K562 (cell line): ENCODE data around the gene ZSCAN25. TPM values are rescaled to one million over a fixed set of nuclear protein-coding genes. Genes with fewer than 3 reads are reported as not detected.
A peak's percentile ranks its signal among the peaks of the same experiment; 100 is the strongest.

Experiments
- ATAC-seq: fragments of 200-7000 bp; cut with Tn5 transposase; 3 replicates; pipeline ENCODE4 v1.9.1; 2020; ENCODE audit warnings: moderate library complexity
- BruUV-seq: library from RNA; stranded (reverse); fragments of 400-500 nt; replicated peaks from 2 replicates; lab custom pipeline; 2021; lab: Mats Ljungman, UMichigan
- CTCF ChIA-PET: fragments of 300-600 bp; formaldehyde crosslinking; extraction: SDS; loops from one replicate; lab custom pipeline; 2021; ENCODE audit warnings: low intra/inter-chr PET ratio; lab: Yijun Ruan, JAX
- POLR2A ChIA-PET: fragments of 300-600, 350-650 bp; sonication (Branson Sonifier 250); formaldehyde crosslinking; extraction: SDS; loops from one replicate; lab custom pipeline; 2021; ENCODE audit warnings: antibody characterized with exemption, inconsistent platforms; lab: Yijun Ruan, JAX
- DNase-seq, 4 experiments: peaks; one replicate each; pipeline versions ENCODE4 v3.0.0 to v3.0.0-alpha.2; 2011 to 2018; ENCODE audit warnings: low spot score in 3 of 4, mixed read lengths in 3 of 4; ENCODE audit errors: extremely low read depth in 1 of 4
- FAIRE-seq: peaks from 2 replicates; lab custom pipeline; 2011; peaks lifted over from hg19 to GRCh38; lab: Jason Lieb, UNC
- H2AFZ ChIP-seq: 2 replicates; pipeline ENCODE4 v1.6.0; 2011; ENCODE audit warnings: low read depth, low read length, control low read depth, inconsistent platforms
- H3K27ac ChIP-seq: fragments of 200-600 bp; 3 replicates; pipeline ENCODE4 v1.8.0; 2011; ENCODE audit warnings: low read depth, mild to moderate bottlenecking, control low read depth, inconsistent platforms, low read length, moderate library complexity, mixed read lengths; ENCODE audit errors: extremely low read depth
- H3K27me3 ChIP-seq, 2 experiments: fragments of 300-600 bp in 1 of 2; 2 replicates in 1 of 2; 3 replicates in 1 of 2; pipeline versions ENCODE4 v1.6.0 to v1.8.0; 2011; ENCODE audit warnings: inconsistent platforms in 2 of 2, low read length in 2 of 2, mild to moderate bottlenecking in 1 of 2, mixed read lengths in 1 of 2, moderate library complexity in 1 of 2; ENCODE audit not compliant: control insufficient read depth in 2 of 2, insufficient read depth in 2 of 2
- H3K36me3 ChIP-seq: fragments of 300-600 bp; 3 replicates; pipeline ENCODE4 v1.8.0; 2011; ENCODE audit warnings: mild to moderate bottlenecking, low read length, inconsistent platforms; ENCODE audit not compliant: control insufficient read depth, insufficient read depth
- H3K4me1 ChIP-seq, 2 experiments: fragments of 200-600 bp in 1 of 2; replicated peaks in 1 of 2; 2 replicates in 1 of 2; 3 replicates in 1 of 2; pipeline versions ENCODE4 v1.5.1 to v1.8.0; 2011; ENCODE audit warnings: inconsistent platforms in 2 of 2, low read length in 2 of 2, mild to moderate bottlenecking in 1 of 2, mixed read lengths in 1 of 2, moderate library complexity in 1 of 2; ENCODE audit not compliant: control insufficient read depth in 2 of 2, insufficient read depth in 2 of 2
- H3K4me2 ChIP-seq: 2 replicates; pipeline ENCODE4 v1.6.1; 2011; ENCODE audit warnings: low read length, control low read depth, inconsistent platforms, mixed read lengths; ENCODE audit not compliant: insufficient read depth
- H3K4me3 ChIP-seq: fragments of 200-600 bp; sonication (generic), shearing (Covaris generic); 2 replicates; pipeline ENCODE4 v1.5.1; 2016; ENCODE audit warnings: control low read depth, inconsistent platforms
- H3K79me2 ChIP-seq: fragments of 200-600 bp; 3 replicates; pipeline ENCODE4 v1.8.0; 2011; ENCODE audit warnings: low read length, inconsistent platforms; ENCODE audit not compliant: control insufficient read depth, insufficient read depth
- H3K9ac ChIP-seq, 2 experiments: 2 replicates each; pipeline versions ENCODE4 v1.6.0 to v1.6.1; 2011; ENCODE audit warnings: low read depth in 2 of 2, low read length in 2 of 2, control low read depth in 1 of 2, inconsistent platforms in 1 of 2, mild to moderate bottlenecking in 1 of 2, mixed read lengths in 1 of 2; ENCODE audit not compliant: insufficient read depth in 1 of 2
- H3K9me1 ChIP-seq: one replicate; pipeline ENCODE4 v1.6.0; 2011; ENCODE audit warnings: inconsistent platforms, mild to moderate bottlenecking, low read length, moderate library complexity; ENCODE audit not compliant: control insufficient read depth, insufficient read depth
- H3K9me3 ChIP-seq: replicated peaks from 2 replicates; pipeline ENCODE4 v1.5.1; 2011; ENCODE audit warnings: low read depth, low read length, inconsistent platforms; ENCODE audit not compliant: control insufficient read depth, insufficient read depth
- H4K20me1 ChIP-seq: replicated peaks from 2 replicates; pipeline ENCODE4 v1.6.1; 2011; ENCODE audit warnings: low read length, inconsistent platforms, mixed read lengths; ENCODE audit not compliant: control insufficient read depth, insufficient read depth
- DACH1 ChIP-seq: fragments of 450-650 bp; IDR thresholded peaks from 2 replicates; pipeline ENCODE4 v1.6.1; 2018; ENCODE audit not compliant: partially characterized antibody
- MCM7 ChIP-seq, 2 experiments: fragments of 450-650 bp; IDR thresholded peaks; 2 replicates each; pipeline ENCODE4 v1.6.1; 2016 to 2018
- SMARCE1 ChIP-seq: fragments of 450-650 bp; IDR thresholded peaks from 2 replicates; pipeline ENCODE4 v1.7.1; 2016; ENCODE audit warnings: mild to moderate bottlenecking
- TGIF2 ChIP-seq: sonication (generic); formaldehyde crosslinking; IDR thresholded peaks from 2 replicates; pipeline ENCODE4 v1.8.1; 2022; ENCODE audit warnings: mild to moderate bottlenecking, missing genetic modification reagents, moderate library complexity
- ZNF232 ChIP-seq: sonication (generic); formaldehyde crosslinking; IDR thresholded peaks from 2 replicates; pipeline ENCODE4 v1.8.0; 2022; ENCODE audit warnings: mild to moderate bottlenecking, missing genetic modification reagents
- ZNF668 ChIP-seq: fragments of 250-450 bp; sonication (Bioruptor Pico); IDR thresholded peaks from 2 replicates; pipeline ENCODE4 v1.8.0; 2022; ENCODE audit warnings: mild to moderate bottlenecking, inconsistent platforms
- WGBS: fragments of 100-300 bp; shearing (Covaris generic); methylation state at CpG from one replicate; pipeline ENCODE4 v1.1.6; 2016; ENCODE audit warnings: low coverage, mixed read lengths; ENCODE audit not compliant: insufficient coverage; ENCODE audit errors: missing lambda C conversion rate; 5-methylcytosine and 5-hydroxymethylcytosine counted together
- in situ Hi-C: fragments of 300-500 bp; cut with MboI; formaldehyde crosslinking; loops from 4 replicates; pipeline ENCODE4 v1.15.0; 2018; ENCODE audit warnings: inconsistent platforms, mixed read lengths
- intact Hi-C: fragments of 100-400 bp; cut with micrococcal nuclease; formaldehyde crosslinking; loops from 2 replicates; pipeline ENCODE4 v1.14.2; 2022
- polyA plus RNA-seq, 8 experiments: library from polyadenylated mRNA; depleted of rRNA in 4 of 8; stranded (reverse) in 5 of 8; unstranded in 3 of 8; fragments of >200 nt; fragmentation: Nextera tagmentation in 2 of 8; fragmentation: Illumina TruSeq in 1 of 8; extraction: Ambion mirVana in 2 of 8; extraction: Trizol in 1 of 8; gene quantifications; 2 replicates each; pipeline versions ENCODE4 v1.2.1 to v1.2.3, GENCODE V29; 2011 to 2014; ENCODE audit warnings: inconsistent platforms in 1 of 8, missing spikeins in 1 of 8
- total RNA-seq, 7 experiments: library from RNA; depleted of rRNA in 6 of 7; stranded (reverse); fragments of >200 nt in 6 of 7; fragmentation: Illumina TruSeq in 2 of 7; extraction: Trizol in 2 of 7; gene quantifications; 2 replicates each; pipeline versions ENCODE4 v1.2.1 to v1.2.3, GENCODE V29; 2011 to 2021; ENCODE audit warnings: low replicate concordance in 1 of 7
- TF ChIP-seq, protein P1 (sequence below): sonication (generic); formaldehyde crosslinking; IDR thresholded peaks from 2 replicates; pipeline ENCODE4 v1.8.0; 2022; ENCODE audit warnings: missing genetic modification reagents, mild to moderate bottlenecking, borderline replicate concordance
- TF ChIP-seq, protein P2 (sequence below): sonication (generic); formaldehyde crosslinking; IDR thresholded peaks from 2 replicates; pipeline ENCODE4 v1.8.0; 2023; ENCODE audit warnings: mild to moderate bottlenecking, missing genetic modification reagents

The ZSCAN25 gene
- total and polyA plus RNA-seq, 9 of the 15 experiments (the other 6 are each of a cell fraction or from before 2014, with no cell fraction given) = 0.94 to 18.4 (median 12.8) TPM

DNA sequence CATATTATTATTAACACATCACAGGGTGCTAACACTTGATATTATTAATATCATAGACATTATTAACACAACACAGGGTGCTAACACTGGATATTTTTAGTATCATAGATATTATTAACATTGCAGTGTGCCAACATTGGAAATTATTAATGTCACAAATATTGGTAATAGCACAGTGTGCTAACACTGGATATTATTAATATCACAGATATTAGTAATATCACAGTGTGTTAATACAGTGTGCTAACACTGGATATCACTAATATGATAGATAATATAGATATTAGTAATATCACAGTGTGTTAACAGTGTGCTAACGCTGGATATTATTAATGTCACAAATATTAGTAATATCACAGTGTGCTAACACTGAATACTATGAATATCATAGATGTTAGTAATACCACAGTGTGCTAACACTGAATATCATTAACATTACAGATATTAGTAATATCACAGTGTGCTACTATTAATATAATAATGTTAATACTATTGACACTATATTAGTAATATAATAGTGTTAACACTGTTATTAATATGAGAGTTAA is 20.3 kb upstream of the ZSCAN25 start:
- Histone ChIP-seq H2AFZ (no peak overlapping the region), H3K27ac (no peak overlapping the region), H3K27me3 (no peaks in the 10 kb centered on the region), H3K36me3 (no peaks in the 10 kb centered on the region), H3K4me3 (no peak overlapping the region), H3K9ac (no peak overlapping the region), H3K4me2 (no peak overlapping the region), H4K20me1 (no peaks in the 10 kb centered on the region), H3K4me1 (peaks cover 0 to 11% of the 10 kb centered on the region in 2 experiments; a peak in 3 of 5 replicates), H3K9me1 (no peaks in the 10 kb centered on the region), H3K79me2 (no peaks in the 10 kb centered on the region), H3K9me3 (no peaks in the 10 kb centered on the region)
- intact Hi-C loops (no loop called here), in situ Hi-C loops (no loop called here)
- POLR2A ChIA-PET = no interaction called here
- peak; percentile 54; the same call in 1 of the 2 replicates for TF ChIP-seq TGIF2 (CRISPR knock-in tag)
- peak in 1 of 2 experiments; percentile 88; a peak in 1 of 4 replicates for TF ChIP-seq MCM7 (IDR thresholded peaks at IDR 0.05)
- no peak for TF ChIP-seq ZNF668 (CRISPR knock-in tag)
- TF ChIP-seq ZNF232 (CRISPR knock-in tag) = peak; percentile 80; the same call in 1 of the 2 replicates
- peak; percentile 95 for TF ChIP-seq DACH1
- TF ChIP-seq SMARCE1 = no peak
- TF ChIP-seq, protein P1, sequence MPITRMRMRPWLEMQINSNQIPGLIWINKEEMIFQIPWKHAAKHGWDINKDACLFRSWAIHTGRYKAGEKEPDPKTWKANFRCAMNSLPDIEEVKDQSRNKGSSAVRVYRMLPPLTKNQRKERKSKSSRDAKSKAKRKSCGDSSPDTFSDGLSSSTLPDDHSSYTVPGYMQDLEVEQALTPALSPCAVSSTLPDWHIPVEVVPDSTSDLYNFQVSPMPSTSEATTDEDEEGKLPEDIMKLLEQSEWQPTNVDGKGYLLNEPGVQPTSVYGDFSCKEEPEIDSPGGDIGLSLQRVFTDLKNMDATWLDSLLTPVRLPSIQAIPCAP = 0 out of 2 replicates have a peak, but pooled peaks have one; percentile 15
- TF ChIP-seq, protein P2, sequence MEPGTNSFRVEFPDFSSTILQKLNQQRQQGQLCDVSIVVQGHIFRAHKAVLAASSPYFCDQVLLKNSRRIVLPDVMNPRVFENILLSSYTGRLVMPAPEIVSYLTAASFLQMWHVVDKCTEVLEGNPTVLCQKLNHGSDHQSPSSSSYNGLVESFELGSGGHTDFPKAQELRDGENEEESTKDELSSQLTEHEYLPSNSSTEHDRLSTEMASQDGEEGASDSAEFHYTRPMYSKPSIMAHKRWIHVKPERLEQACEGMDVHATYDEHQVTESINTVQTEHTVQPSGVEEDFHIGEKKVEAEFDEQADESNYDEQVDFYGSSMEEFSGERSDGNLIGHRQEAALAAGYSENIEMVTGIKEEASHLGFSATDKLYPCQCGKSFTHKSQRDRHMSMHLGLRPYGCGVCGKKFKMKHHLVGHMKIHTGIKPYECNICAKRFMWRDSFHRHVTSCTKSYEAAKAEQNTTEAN (CRISPR knock-in tag) = 0 out of 2 replicates have a peak, but pooled peaks have one; percentile 45
- FAIRE-seq (no peak), ATAC-seq (no peak), DNase-seq (no peak)
- BruUV-seq = no TSS peak
- 0% methylated on average over 1 of the region's 1 CpG for WGBS
- CTCF ChIA-PET = no interaction called here
